HG03342 (cell line): ENCODE results near the gene SELENOP.
"Not testable (repeated sequence)": the region's sequence is repeated elsewhere in the genome, so short reads cannot be mapped to it uniquely, and the experiment has no call there.

Experiments used
- ATAC-seq: cut with Tn5 transposase; IDR thresholded peaks from one replicate; pipeline ENCODE4 v1.9.1; 2021; ENCODE audit warnings: mild to moderate bottlenecking, moderate library complexity; ENCODE audit not compliant: unreplicated experiment

Gene SELENOP

DNA sequence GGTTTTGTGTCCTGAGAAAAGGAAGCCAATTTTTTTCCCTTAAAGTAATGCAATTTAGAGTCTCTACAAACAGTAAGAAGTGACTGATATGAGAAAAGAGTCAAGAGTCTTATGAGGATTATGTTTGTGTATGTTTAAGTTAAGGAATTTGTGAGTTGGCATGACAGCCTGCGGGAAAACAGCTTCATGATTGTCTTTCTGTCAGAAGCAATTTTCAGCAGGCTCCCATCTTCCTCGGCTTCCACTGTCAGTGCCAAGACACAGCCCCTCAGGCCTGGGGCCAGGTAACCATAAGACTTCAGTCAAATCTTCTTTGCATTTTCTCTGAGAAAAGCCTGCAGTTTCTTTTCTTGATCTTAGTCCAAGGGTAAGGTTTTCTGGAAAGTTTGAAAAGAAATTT, 17.0 kb upstream of the SELENOP start:
- ATAC-seq = no peak

- ATAC-seq = no peak
These were observed 15.2 kb upstream of the SELENOP start for GRCh38 chr5:42826757-42827515.

- ATAC-seq = no peak
These were observed 13.9 kb upstream of the SELENOP start for GRCh38 chr5:42825422-42826148.

GRCh38 chr5:42824347-42824976, 12.8 kb upstream of the SELENOP start:
- ATAC-seq = no peak

DNA sequence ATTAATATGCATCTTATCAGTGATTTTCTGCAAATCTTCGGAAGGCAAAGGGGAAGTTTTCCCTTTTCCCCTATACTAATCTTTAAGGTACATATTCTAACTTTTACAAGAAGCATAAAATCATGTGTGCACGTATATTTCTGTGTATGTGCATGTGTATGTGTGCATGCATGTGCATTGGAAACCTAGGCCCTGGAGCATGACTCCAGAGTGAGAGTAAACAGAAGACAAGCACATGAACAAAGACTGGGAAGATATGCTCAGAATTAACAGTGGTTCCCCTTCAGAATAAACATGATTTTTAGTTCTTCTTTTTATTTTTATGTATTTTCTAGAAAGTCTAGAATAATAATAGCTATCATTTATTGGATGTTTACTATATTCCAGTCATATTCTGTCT, 10.9 kb upstream of the SELENOP start:
- no peak for ATAC-seq

- no peak for ATAC-seq
These were observed 8.1 kb upstream of the SELENOP start for GRCh38 chr5:42819745-42820144.

GRCh38 chr5:42816546-42816945, 4.9 kb upstream of the SELENOP start:
- ATAC-seq = not testable (repeated sequence)

- no peak for ATAC-seq
These were observed 1.8 kb upstream of the SELENOP start for GRCh38 chr5:42813533-42813932.

GRCh38 chr5:42812620-42813019, 928 bp upstream of the SELENOP start:
- no peak for ATAC-seq

DNA sequence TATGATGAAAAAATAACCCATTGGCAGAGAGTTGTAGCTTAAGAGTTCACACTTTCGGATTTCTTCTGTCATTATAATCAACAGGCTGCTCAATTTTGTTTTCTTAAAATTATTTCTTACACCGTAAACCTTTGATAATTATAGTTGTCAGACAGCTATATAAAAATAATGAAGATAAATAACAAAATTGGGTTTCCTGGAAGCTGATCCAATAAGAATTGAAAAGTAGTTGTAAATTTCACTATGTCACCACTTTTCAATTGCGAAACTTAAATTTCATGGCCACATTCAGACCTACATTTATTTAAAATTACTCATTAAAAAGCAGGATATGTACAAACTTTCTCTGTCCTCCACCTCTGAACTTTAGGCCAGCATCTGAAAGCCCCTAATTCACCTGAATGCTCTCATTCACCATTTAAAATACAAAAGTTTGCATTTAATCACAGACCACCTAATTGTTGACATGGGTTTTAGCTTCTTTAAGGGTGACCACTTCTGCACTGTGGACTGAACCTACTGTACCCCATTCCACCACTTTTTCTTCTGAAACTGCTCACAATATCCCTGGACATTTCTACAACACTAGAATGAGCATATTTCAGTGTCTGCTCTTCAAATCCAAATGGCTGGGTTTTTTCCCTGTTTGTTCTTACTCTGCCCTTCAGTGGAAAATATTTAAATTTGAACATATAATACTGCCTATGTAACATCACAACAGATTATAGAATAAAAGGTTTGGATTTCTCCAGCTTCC, 680 bp downstream of the SELENOP start:
- no peak for ATAC-seq

DNA sequence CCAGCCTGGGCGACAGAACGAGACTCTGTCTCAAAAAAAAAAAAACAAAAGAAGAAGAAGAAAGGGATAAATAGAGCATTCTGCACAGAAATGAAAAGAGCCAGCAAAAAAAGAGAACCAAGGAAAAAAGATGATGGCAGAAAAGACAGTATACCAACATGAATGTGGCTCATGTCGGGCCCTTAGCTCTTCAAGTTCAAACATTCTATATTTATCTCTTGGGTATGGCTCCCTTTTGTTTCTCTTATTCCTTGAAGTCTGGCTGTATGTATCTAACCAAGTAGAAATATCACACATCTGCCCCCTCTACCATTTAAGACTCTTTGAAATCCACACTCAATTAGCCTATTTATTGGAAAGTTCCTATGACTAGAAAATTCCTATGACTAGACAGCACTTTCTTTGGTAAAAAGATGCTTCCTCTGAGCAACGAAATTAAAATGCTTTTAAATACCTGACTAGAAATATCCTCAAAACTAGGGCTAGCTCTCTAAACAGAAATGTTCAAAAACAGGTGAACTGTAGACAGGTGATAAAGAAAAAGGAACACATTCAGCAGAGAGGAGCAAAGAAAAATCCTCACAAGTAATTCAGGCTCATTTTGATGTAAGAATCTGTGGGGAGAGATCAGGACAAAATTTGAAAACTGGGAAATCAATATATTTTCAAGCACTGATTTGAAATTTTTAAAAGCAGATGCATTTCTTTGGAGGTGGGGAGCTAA, 2.6 kb downstream of the SELENOP start:
- no peak for ATAC-seq

- ATAC-seq = no peak
These were observed 3.8 kb downstream of the SELENOP start for GRCh38 chr5:42807722-42808447.

DNA sequence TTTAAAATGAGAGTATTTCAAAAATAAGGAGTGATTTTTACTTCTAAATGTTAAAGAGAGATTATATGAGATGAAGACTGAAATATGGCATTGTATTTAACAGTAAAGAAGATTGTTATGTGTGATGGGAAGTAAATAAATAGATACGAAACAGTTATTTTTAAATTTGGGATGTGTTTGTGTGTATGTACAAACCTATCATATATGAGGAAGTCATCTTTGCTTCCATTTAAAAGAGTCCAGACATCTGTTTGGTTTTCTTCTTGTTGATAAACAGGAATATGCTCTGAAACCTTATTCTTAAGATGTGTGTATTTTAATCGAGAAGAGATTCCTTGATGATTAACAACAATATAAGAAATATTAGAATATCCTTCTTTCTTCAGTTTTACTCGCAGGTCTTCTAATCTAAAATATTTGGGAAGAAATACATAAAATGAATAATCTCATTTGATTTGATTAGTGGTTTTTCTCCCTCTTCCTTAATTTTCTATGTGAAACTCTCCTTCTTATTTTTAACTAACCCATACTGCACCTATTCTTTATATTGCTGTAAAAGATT, 4.9 kb downstream of the SELENOP start:
- no peak for ATAC-seq

DNA sequence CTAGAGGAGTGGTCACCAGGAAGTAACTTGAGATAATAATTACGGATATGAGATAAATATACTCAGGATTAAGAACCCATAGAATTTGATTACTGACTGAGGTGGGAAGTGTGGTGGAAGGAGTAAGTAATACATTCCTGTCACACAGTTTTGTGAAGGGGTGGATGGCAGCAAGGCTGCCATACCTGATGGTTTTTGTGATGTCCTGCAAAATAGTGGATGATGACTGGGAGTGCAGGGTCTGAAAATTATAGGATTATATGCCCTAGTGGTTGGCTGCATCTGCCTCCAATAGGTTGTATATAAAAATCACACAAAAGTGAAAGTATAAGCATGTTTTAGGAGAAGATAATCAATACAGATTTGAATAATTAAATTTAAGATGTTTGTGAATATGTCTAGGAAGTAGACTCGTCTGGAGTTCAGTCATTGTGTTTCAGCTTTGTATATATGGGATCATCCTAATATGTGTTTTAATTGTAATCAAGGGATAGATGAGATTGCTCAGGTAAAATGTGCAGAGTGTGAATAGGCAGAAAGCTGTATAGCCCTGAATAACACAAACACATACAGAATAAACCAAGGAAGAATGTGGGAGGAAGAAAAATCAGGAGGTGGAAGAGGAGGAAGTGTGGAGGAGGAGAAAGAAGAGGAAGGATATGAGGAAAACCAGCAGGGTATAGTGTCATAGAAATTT, 5.5 kb downstream of the SELENOP start:
- ATAC-seq = no peak

GRCh38 chr5:42804717-42805339, 6.9 kb downstream of the SELENOP start:
- no peak for ATAC-seq

DNA sequence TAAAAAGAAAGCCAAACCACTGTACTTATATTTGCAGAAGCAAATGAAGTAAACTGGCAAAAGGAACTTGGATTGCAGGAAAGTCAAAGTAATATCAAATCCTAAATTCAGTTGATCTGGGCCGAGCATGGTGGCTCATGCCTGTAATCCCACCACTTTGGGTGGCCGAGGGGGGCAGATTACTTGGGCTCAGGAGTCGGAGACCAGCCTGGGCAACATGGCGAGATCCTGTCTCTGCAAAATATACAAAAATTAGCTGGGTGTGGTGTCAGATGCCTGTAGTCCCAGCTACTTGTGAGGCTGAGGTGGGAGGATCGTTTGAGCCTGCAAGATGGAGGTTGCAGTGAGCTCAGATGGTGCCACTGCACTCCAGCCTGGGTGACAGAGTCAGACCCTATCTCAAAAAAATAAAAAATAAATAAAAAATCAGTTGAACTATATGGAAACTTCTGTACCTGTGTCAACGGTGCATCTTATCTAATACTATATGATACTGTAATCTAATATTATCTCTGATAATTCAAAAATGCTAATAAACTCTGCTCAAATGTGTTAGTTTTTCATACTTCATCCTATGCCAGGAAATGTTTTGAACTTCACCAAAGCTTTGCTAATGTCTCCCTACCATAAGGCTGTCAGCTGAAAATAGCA, 10.1 kb downstream of the SELENOP start:
- ATAC-seq = no peak

GRCh38 chr5:42800748-42801330, 10.9 kb downstream of the SELENOP start:
- ATAC-seq = no peak

DNA sequence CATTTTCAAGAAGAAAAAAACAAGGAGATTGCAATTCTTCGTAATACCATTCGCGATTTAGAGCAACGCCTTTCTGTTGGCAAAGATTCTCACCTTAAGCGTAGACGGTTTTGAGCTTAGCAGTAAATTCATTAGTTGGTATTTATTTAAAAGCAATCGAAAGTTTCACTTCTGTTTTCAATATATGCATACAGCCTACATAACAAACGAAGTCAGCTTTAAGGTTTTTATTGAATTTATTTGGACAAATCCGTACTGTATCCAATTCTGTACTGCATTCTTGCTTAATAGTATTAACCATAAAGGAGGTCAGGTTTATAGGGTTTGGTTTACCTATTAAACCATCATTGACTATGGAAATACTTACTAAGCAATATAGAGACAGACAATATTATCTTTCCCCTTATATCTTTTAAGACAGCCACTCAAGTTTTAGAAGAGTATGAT, 12.0 kb downstream of the SELENOP start:
- ATAC-seq = no peak
